ENCODE measurements around the gene CUL3.

Gene CUL3

DNA sequence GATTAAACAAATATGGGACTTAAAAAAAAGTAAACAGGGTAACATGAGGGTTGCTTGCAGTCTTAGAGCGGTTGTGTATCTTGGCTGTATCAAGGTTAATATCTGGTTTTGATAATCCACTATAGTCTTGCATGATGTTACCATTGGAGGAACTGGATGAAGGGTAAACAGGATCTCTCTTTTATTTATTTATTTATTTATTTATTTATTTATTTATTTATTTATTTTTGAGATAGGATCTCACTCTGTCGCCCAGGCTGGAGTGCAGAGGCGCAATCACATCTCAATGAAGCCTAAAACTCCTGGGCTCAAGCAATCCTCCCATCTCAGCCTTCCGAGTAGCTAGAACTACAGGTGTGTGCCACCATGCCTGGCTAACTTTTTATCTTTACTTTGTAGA lies 140.4 kb downstream of the CUL3 start:
- Histone ChIP-seq H2AFZ (ENCODE audit: low read depth, low read length) (no peak overlapping the region), H3K27me3 (ENCODE audit: low read depth, low read length) (no peaks in the 10 kb centered on the region), H3K36me3 (replicated peaks; ENCODE audit: low read depth, low read length) (no peaks in the 10 kb centered on the region), H3K4me1 (ENCODE audit: low read length) (no peaks in the 10 kb centered on the region), H3K9ac (ENCODE audit: low read length) (no peak overlapping the region), H3K27ac (ENCODE audit: low read length) (no peak overlapping the region), H3K4me2 (ENCODE audit: low read length) (no peak overlapping the region), H3K9me3 (ENCODE audit: insufficient read depth, low read length) (no peaks in the 10 kb centered on the region), H3K4me3 (ENCODE audit: low read length) (no peak overlapping the region), H4K20me1 (ENCODE audit: insufficient read depth, low read length) (no peaks in the 10 kb centered on the region), H3K79me2 (ENCODE audit: low read length) (no peaks in the 10 kb centered on the region)
- TF ChIP-seq, protein P1, sequence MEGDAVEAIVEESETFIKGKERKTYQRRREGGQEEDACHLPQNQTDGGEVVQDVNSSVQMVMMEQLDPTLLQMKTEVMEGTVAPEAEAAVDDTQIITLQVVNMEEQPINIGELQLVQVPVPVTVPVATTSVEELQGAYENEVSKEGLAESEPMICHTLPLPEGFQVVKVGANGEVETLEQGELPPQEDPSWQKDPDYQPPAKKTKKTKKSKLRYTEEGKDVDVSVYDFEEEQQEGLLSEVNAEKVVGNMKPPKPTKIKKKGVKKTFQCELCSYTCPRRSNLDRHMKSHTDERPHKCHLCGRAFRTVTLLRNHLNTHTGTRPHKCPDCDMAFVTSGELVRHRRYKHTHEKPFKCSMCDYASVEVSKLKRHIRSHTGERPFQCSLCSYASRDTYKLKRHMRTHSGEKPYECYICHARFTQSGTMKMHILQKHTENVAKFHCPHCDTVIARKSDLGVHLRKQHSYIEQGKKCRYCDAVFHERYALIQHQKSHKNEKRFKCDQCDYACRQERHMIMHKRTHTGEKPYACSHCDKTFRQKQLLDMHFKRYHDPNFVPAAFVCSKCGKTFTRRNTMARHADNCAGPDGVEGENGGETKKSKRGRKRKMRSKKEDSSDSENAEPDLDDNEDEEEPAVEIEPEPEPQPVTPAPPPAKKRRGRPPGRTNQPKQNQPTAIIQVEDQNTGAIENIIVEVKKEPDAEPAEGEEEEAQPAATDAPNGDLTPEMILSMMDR (IDR thresholded peaks at IDR 0.05; ENCODE audit: low read depth, low read length), result no peak
- TF ChIP-seq EZH2phosphoT487 (IDR thresholded peaks at IDR 0.05; ENCODE audit: low read depth), result no peak

DNA sequence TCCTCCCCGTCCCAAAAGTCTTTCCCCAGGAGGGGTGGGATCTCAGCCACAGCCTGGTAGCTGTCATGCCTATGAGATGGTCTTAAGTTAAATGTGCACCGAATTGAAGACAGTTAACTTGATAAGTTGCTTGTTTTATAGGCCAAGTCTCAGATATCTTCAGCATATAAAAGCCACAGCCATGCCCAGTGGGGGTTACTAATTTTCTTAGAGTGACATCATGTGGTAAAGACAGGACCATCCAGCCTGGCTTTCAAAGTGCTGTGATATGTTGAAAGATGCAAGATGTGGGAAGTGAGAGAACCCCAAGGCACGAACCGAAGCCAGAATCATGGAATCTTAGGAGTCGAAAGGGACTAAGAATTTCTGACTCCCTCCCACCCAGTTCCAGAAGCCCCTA lies 141.1 kb downstream of the CUL3 start:
- H3K4me3 ChIP-seq (ENCODE audit: low read length), result no peak overlapping the region
- no peaks in the 10 kb centered on the region for H3K79me2 ChIP-seq (ENCODE audit: low read length)
- no peaks in the 10 kb centered on the region for H3K4me1 ChIP-seq (ENCODE audit: low read length)
- no peak overlapping the region for H3K4me2 ChIP-seq (ENCODE audit: low read length)
- TF ChIP-seq, protein P1 (IDR thresholded peaks at IDR 0.05; ENCODE audit: low read depth, low read length), result no peak
- TF ChIP-seq EZH2phosphoT487 (IDR thresholded peaks at IDR 0.05; ENCODE audit: low read depth), result no peak
- no peak overlapping the region for H3K27ac ChIP-seq (ENCODE audit: low read length)
- H4K20me1 ChIP-seq (ENCODE audit: insufficient read depth, low read length), result no peaks in the 10 kb centered on the region
- no peaks in the 10 kb centered on the region for H3K27me3 ChIP-seq (ENCODE audit: low read depth, low read length)
- no peaks in the 10 kb centered on the region for H3K9me3 ChIP-seq (ENCODE audit: insufficient read depth, low read length)
- no peaks in the 10 kb centered on the region for H3K36me3 ChIP-seq (replicated peaks; ENCODE audit: low read depth, low read length)
- H3K9ac ChIP-seq (ENCODE audit: low read length), result no peak overlapping the region
- no peak overlapping the region for H2AFZ ChIP-seq (ENCODE audit: low read depth, low read length)

DNA sequence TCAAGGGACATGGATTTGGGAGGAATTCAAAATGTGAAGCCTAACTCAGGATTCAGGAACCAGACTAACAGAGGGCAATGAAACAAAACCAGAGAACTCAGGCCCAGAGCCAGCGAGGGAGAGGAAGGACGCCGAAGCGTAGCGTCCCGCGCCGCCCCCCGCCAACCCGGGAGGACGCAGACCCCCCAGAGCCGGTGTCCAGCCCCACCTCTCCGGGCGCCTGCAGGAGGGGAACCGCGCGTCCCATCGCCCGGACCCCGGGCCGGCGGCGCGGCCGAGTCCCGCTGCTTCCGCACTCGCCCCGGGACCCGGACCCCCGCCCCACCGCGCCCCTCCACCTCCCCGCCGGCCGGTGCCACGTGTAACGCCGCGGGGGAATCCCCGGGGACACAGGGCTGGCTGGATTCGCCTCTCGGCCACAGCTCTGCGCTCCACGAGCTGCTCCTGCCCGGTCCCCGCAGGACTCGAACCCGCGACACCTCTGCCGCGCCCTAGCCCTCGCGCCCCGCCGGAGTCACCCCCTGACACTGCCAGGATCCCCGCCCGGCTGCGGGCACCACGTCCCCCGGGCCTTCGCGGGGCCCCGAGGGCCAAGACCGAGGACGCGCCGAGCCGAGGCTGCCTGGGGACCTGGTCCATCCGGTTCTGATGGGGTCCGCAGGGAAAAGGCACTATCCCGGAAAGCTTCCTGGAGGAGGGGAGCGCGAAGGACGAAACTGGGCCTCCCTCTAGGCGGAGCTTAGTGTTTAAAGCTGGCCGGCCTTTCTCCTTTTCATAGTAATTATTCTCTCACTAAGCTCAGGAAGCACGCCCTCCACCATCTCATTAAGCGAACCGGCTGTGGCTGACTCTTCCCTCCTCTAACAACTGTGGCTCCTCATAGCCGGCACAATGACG lies 142.8 kb downstream of the CUL3 start:
- Histone ChIP-seq H3K36me3 (replicated peaks; ENCODE audit: low read depth, low read length) (no peaks in the 10 kb centered on the region), H3K27ac (ENCODE audit: low read length) (no peak overlapping the region), H3K9ac (ENCODE audit: low read length) (peak overlapping the region; percentile 76), H3K9me3 (ENCODE audit: insufficient read depth, low read length) (no peaks in the 10 kb centered on the region), H2AFZ (ENCODE audit: low read depth, low read length) (peak overlapping the region; percentile 78), H3K27me3 (ENCODE audit: low read depth, low read length) (no peaks in the 10 kb centered on the region), H3K4me3 (ENCODE audit: low read length) (peak overlapping the region; percentile 83), H3K4me2 (ENCODE audit: low read length) (peak overlapping the region; percentile 76), H3K4me1 (ENCODE audit: low read length) (no peaks in the 10 kb centered on the region), H4K20me1 (ENCODE audit: insufficient read depth, low read length) (no peaks in the 10 kb centered on the region), H3K79me2 (ENCODE audit: low read length) (no peaks in the 10 kb centered on the region)
- TF ChIP-seq, protein P1 (IDR thresholded peaks at IDR 0.05; ENCODE audit: low read depth, low read length), result no peak
- TF ChIP-seq EZH2phosphoT487 (IDR thresholded peaks at IDR 0.05; ENCODE audit: low read depth), result no peak

DNA sequence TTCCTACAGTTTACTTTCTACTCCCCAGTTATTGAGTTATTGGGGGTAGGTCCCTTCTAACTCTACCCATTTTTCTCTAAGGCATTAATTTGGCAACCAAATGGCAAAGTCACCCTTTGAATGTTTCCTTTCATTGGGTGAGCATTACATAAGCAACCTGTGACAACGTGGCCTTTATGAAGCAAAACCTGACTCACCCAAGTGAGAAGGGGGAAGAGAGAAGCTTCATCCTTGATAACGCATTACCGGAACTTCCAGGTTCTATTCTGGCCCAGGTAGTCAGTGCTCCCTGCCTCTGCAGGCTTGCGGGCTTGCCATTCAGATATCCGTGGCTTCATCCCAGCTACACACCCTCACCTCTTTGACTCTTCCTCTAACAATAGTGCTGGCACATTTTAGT lies 144.2 kb downstream of the CUL3 start:
- Histone ChIP-seq H3K4me2 (ENCODE audit: low read length) (no peak overlapping the region), H3K9ac (ENCODE audit: low read length) (no peak overlapping the region), H4K20me1 (ENCODE audit: insufficient read depth, low read length) (no peaks in the 10 kb centered on the region), H3K9me3 (ENCODE audit: insufficient read depth, low read length) (no peaks in the 10 kb centered on the region), H3K27ac (ENCODE audit: low read length) (no peak overlapping the region), H2AFZ (ENCODE audit: low read depth, low read length) (no peak overlapping the region), H3K36me3 (replicated peaks; ENCODE audit: low read depth, low read length) (no peaks in the 10 kb centered on the region), H3K4me3 (ENCODE audit: low read length) (no peak overlapping the region), H3K79me2 (ENCODE audit: low read length) (no peaks in the 10 kb centered on the region), H3K4me1 (ENCODE audit: low read length) (no peaks in the 10 kb centered on the region), H3K27me3 (ENCODE audit: low read depth, low read length) (no peaks in the 10 kb centered on the region)
- no peak for TF ChIP-seq EZH2phosphoT487 (IDR thresholded peaks at IDR 0.05; ENCODE audit: low read depth)
- TF ChIP-seq, protein P1 (IDR thresholded peaks at IDR 0.05; ENCODE audit: low read depth, low read length), result no peak
